Hematopoietic multipotent progenitor cell treated with erythropoietin and hydrocortisone succinate and interleukin-3 and kit ligand, for 15 days (in vitro differentiated cells): Measurements from ENCODE around the gene SAP30BP.

ENCODE experiments used
- DNase-seq: peaks from one replicate; pipeline ENCODE4 v3.0.0-alpha.2; 2015; ENCODE audit warnings: low spot score

Gene SAP30BP

DNA sequence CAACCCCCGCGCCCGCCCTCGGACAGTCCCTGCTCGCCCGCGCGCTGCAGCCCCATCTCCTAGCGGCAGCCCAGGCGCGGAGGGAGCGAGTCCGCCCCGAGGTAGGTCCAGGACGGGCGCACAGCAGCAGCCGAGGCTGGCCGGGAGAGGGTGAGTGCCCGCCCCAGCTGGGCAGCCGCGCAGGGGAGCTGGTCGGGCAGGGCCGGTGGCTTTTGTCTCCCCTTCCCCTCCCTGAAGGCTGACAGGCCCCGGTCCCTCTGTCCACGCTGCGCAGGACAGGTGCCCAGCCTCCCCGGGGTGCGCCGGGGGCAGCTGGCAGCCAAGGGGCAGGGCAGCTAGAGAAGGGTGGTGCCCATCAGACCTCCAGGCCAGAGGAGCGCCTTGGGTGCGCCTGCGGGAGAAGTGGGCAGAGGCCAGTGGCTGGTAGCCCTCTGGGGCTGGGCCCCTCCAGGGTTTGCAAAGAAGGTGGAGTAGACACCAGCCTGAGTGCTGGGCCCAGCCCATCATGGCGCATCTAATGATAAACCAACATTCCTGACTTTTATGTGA lies 54.4 kb downstream of the SAP30BP start:
- no peak for DNase-seq

DNA sequence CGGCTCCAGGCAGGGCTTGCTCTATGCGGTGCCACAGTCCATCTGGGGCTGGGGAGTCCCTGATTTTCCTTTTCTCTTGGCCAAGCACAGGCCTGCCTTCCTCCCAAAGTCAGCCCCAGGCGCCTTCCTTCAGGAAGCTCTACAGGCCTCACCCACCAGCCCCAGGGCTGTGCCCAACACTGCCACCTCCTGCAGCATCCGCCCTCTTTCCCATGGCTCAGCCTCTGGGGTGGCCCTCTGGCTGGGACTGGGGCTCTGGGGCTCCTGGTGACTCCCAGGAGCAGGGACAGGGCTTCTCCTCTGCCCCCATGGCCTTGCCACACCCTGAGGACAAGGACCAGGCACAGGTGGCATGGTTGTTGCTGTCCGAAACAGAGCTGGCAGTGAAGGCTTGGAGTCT lies 54.9 kb downstream of the SAP30BP start:
- DNase-seq = no peak

DNA sequence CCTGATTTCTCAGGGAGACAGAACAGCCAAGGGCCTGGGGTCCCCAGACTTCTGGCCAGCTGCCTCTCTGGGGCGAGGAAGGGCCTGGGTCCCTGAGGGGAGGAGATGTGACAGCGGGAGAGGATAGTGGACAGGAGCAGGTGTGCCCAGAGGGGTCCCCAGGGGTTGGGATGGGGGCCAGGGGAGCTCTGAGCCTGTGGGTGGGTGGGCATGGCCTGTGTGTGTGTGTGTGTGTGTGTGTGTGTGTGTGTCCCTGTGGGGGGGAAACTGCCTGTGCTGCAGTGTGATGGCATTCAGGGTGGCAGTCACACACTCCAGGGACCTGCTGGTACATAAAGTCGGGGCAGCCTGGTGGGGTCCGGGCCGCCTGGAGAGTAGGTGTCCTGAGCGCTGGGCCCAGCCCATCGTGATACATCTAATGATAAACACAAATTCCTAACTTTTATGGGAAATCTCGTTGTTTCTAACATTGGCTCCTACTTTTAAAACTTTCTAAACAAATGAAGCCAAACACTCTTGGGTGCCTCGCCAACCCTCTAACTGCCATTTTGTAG lies 55.5 kb downstream of the SAP30BP start:
- DNase-seq = no peak

DNA sequence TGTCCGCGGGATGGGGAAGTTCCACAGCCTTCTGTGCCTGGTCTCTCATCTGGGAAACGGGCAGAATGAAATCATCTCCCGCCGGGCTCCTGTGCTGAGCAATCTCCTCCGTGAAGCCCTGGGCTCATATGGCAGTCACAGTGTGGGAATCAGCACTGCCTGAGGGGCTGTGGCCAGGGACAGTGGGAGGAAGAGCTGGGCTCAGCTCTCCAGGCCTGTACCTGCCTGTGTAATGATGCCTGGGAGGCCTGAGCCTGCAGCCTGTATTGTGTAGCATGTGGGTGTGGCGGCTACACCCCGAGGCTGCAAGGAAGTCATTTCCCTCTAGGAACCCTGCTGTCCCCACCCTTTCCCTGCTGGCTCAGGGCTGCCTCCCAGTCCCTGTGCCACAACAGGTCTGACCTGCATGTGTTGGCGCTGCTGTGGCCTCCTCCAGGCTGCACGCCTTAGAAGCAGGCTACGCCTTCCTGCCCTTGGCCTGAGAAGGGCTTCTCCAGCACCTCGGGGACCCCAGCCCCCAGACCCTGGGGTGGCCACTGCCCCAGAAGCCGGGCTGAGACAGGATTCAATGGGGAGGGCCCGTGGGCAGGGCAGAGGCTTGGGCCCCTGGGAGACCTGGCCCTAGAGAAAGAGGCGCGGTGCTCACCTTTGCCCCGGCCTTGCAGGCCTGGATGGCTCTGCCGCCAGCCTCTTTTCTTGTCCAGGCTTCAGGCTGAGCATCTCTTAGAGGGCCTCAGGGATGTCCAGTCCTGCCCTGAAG lies 56.2 kb downstream of the SAP30BP start:
- no peak for DNase-seq

DNA sequence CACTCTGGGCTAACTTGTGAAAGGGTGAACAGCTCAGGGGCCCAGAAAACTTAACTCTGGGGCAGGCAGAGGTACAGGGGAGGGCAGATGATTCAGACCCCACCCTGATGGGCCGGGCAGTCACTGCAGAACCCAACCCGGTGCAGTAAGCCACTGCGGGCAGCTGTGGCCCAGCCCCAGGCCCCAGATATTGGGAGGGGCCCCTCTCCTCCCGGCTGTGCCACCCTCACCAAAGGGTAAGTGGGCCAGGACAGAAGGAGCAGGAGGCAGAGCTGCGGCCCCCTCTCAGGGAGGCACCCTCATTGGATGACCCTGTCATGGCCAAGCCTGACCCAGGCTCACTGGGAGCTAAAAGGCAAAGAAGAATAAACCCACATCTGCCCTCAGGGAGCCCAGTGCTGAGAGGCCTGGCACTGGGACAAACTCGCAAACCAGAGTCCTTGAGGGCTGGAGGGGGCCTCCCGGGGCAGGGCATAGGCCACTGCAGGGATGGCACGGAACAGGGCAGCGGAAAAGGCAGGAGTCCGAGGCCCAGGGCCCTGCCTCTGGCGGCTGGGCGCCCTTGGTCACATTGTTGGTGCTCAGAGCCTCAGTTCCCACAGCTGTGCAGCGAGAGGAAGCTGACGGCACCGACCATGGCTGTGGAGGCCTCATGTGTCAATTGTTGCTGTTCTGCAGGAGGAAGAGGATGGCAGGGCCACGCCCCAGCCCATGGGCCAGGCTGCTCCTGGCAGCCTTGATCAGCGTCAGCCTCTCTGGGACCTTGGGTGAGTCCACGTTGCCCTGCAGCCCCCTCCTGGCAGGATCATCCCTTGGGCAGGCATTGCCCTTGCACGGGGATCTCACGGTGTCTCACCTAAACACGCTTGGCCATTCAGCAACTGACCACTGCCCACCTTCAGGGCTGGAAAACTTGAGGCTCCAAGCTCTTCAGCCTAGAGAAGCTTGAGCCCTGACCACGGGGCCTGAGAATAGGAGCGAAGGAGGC lies 57.2 kb downstream of the SAP30BP start:
- no peak for DNase-seq

DNA sequence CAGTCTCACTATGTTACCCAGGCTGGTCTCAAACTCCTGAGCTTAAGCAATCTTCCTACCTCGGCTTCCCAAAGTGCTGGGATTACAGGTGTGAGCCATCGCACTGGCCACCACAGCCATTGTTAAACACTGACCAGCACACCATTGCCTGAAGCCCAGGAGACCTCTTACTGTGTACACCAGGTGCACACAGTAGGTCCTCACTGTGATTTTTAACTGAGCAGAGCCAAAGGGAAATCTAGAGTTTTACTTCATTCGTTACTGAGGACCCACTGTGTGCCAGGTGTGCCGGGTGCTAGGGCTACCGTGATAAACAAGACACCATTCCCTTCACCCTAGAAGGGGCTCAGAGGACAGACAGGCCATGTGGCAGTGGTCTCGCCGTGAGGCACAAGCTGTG lies 58.4 kb downstream of the SAP30BP start:
- no peak for DNase-seq

DNA sequence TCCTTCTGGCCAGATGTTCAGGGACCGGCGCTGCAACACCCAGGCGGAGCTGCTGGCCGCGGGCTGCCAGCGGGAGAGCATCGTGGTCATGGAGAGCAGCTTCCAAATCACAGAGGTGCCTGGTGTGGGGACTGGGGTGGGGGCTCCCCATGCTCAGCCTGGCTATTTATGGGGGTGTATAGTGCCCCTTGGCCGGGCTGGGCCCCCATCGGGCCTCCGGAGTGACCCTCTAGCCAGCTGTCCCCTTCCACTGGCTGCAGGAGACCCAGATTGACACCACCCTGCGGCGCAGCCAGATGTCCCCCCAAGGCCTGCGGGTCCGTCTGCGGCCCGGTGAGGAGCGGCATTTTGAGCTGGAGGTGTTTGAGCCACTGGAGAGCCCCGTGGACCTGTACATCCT lies 60.3 kb downstream of the SAP30BP start:
- DNase-seq = no peak

DNA sequence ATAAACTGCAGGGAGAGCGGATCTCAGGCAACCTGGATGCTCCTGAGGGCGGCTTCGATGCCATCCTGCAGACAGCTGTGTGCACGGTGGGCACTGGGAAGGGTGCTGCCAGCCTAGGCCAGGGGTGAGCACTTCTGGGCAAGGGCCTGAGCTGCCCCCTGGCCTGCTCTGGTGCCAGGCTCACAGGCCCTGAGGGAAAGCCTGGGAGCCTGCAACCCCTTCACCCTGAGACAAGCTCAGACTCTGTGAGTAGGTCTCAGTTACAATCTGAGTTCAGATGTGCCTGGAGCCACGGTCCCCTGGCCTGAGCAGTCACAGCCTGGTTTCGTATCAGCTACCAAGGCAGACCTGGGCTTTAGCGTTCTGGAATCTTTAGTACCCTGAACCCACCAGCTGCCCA lies 62.2 kb downstream of the SAP30BP start:
- no peak for DNase-seq

DNA sequence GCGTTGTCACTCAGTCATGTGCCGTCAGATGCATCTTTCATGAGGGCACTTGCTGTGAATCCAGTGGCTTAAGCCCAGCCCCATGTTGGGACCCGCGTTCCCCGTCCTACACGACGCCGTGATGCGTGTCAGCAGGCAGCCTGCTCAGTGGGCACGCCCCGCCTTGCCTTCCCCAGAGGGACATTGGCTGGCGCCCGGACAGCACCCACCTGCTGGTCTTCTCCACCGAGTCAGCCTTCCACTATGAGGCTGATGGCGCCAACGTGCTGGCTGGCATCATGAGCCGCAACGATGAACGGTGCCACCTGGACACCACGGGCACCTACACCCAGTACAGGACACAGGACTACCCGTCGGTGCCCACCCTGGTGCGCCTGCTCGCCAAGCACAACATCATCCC lies 62.9 kb downstream of the SAP30BP start:
- no peak for DNase-seq

DNA sequence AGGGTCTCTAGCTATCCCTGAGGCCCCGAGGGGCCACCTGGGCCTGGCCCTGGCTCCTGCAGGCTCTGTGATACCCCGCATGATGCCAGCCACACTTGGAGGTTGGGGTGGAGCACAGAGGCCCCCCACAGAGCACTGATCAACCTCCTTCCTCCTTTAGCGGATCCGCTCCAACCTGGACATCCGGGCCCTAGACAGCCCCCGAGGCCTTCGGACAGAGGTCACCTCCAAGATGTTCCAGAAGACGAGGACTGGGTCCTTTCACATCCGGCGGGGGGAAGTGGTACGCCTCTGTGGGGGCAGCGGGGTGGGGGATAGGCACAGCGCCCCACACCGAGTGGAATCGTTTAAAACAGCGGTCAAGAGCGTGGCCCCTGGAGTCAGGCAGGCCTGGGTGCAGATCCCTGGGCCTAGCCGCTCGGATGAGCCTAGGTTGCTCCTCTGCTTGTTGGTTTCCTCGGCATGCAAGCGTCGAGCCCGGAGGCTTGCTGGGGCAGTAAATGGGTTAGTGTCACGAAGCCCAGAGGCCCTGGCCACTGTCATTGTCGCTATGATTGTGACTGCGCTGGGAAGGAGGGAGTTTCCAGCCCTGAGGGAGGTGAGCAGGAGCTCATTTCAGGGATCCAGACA lies 64.1 kb downstream of the SAP30BP start:
- DNase-seq = no peak

DNA sequence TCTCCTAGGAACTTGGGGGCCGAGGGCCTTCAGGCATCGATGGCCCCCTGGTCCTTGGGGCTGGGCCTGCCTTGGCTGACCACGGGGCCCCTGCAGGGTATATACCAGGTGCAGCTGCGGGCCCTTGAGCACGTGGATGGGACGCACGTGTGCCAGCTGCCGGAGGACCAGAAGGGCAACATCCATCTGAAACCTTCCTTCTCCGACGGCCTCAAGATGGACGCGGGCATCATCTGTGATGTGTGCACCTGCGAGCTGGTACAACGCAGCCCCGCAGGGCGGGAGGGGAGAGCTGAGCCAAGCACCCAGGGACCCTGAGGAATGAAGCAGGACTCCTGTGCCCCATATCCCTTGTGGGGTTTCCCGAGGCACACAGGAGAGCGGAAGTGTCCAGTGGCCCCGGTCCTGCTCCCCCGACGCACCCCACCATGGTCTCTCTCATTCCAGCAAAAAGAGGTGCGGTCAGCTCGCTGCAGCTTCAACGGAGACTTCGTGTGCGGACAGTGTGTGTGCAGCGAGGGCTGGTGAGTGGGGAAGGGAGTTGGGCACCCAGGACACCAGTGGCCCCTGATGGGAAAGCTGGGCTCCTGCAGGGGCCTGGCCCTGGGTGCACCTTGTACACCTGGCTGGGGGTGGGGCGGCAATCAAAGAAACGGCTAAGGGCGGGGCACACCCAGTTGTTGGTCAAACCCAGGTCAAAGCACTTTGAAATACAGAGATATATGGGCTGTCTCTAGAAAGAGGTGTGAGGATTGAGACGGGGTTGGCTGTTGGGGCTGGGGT lies 64.8 kb downstream of the SAP30BP start:
- DNase-seq = no peak

DNA sequence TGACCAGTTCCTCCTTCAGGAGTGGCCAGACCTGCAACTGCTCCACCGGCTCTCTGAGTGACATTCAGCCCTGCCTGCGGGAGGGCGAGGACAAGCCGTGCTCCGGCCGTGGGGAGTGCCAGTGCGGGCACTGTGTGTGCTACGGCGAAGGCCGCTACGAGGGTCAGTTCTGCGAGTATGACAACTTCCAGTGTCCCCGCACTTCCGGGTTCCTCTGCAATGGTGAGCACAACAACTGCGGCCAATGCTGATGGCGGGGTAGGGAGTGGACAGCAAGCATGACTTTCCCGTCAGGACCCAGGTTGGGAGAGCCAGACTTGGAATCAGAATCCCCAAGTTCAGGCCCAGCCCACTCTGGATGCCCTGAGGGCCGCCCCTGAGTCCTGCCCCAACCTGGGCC lies 66.3 kb downstream of the SAP30BP start:
- DNase-seq = no peak

DNA sequence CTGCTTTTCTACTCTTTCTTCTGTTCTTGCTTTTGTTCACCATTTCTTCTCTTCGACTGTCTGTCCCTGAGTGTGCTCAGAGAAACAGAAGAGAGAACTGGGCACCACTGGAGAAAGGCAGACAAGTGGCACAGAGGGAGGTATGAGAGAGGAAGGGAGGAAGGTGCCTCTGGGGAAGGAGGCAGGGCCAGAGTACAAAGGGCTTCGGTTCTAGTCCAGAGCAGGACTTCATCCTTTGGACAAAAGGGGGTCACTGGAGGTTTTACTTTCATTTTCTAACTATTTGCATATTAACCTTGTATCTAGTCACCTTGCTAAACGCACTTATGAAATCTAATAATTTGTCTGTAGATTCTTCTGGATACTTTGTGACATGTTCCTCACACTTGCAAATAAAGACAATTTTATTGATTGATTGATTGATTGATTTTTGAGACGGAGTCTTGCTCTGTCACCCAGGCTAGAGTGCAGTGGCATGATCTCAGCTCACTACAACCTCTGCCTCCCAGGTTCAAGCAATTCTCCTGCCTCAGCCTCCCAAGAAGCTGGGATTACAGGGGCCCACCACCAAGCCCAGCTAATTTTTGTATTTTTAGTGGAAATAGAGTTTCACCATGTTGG lies 67.6 kb downstream of the SAP30BP start:
- DNase-seq = no peak

DNA sequence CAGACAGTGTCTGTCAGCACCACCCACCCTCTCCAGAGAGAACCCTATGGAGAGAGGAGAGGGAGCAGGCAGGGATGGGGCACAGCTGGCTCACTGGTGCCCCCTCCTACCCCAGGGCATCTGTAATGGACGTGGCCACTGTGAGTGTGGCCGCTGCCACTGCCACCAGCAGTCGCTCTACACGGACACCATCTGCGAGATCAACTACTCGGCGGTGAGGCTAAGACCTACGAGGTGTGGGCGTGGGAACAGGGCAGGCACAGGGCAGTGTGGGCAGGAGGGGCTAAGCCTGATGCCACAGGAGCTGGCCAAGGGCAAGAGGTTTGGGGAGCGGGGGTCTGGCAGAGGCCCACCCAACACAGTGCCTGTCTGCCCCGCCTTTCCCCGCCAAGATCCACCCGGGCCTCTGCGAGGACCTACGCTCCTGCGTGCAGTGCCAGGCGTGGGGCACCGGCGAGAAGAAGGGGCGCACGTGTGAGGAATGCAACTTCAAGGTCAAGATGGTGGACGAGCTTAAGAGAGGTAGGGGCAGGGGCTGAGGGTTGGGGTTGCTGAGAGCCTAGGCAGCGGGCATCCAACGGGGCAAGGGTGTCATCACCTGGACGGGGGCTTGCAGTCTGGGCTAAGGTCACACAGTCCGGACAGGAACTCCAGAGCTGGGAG lies 69.2 kb downstream of the SAP30BP start:
- DNase-seq = no peak

DNA sequence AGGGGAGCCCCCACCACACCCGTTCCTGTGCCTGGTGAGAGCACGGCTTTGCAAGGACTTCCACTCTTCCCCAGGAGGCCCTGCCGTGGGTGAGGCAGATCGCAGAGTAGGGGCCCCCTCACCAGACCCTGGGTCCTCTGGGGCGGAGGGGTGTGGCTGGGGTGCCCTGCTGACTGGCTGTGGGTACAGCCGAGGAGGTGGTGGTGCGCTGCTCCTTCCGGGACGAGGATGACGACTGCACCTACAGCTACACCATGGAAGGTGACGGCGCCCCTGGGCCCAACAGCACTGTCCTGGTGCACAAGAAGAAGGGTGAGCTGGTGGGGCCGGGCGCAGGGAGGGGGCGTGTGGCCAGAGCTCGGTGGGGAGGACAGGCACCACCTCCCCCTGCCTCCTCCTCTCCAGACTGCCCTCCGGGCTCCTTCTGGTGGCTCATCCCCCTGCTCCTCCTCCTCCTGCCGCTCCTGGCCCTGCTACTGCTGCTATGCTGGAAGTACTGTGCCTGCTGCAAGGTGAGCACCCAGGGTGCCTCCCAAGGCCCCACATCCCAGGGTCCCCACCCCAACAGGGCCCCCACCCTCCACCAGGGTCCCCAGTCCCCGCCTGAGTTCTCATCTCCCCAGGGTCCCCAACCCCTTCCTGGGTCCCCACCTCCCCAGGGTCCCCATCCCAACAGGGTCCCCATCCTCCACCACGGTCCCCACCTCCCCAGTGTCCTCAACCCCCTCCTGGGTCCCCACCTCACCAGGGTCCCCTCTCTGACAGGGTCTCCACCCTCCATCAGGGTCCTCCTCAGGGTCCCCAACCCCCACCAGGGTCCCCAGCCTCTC lies 70.2 kb downstream of the SAP30BP start:
- DNase-seq = no peak

DNA sequence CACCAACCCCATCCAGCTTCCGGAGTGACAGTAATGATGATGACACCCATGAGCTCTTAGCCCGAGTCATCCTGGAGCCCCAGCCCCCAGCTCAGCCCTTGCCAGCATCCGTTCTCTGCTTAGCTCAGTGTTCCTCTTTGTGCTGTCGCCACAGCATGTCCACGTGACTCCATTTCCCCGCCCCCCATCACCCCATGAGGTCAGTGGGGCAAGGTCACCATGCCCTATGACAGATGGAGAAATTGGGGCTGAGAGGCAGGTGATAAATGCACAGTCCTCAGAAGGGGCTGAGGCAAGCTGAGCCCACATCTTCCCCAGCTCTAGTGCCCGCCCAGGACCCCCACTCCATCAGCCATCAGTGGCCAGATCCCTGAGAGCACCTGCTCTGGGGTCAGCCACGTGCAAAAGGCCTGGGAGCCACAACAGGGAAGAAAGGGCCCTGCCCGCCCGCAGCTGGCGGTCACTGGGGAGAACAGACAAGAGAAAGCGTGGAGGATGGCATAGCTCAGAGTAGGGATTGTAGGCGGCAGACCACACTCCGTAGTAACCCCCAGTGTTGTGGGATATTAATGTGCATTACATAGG lies 71.2 kb downstream of the SAP30BP start:
- DNase-seq = no peak

DNA sequence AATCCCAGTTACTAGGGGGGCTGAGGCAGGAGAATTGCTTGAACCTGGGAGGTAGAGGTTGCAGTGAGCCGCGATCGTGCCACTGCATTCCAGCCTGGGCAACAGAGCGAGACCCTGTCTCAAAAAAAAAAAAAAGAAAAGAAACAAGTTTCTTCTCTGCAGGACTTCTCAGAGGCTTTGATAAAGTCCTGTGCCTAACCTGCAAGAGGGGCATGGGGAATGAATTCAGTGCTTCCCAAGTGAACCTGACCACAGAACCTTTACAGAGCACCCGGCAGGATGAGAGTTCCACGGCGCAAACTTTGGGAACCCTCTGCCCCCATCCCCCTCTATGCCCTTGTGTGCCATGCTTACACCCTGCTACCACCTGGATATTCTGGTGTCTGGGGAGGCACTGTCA lies 72.0 kb downstream of the SAP30BP start:
- no peak for DNase-seq

DNA sequence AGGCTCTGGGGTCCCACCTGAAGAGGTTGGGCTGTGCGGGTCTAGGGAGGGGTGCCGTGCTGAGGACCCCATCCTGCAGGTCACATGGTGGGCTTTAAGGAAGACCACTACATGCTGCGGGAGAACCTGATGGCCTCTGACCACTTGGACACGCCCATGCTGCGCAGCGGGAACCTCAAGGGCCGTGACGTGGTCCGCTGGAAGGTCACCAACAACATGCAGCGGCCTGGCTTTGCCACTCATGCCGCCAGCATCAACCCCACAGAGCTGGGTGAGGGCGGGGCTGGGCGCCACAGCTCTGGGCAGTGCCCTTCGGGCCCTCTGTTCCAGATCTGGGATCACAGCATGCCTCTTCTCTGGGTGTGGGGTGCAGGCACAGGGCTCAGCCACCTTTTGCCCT lies 72.7 kb downstream of the SAP30BP start:
- no peak for DNase-seq

DNA sequence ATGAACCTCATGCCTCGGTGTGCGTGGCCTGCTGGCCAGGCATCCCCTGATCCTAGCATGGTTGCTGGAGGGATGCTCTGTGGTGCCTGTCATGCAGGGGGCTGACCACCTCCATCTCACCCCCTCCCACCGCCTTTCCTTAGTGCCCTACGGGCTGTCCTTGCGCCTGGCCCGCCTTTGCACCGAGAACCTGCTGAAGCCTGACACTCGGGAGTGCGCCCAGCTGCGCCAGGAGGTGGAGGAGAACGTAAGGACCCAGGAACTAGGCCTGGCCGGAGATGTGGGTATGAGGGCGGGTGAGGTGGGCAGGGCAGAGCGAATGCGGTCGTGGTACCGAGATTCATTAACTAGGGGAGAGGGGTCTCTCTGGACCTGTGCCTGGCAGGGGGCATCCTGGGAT lies 73.1 kb downstream of the SAP30BP start:
- no peak for DNase-seq
